ENCODE measurements around the gene SLC6A18.

SLC6A18 gene

DNA sequence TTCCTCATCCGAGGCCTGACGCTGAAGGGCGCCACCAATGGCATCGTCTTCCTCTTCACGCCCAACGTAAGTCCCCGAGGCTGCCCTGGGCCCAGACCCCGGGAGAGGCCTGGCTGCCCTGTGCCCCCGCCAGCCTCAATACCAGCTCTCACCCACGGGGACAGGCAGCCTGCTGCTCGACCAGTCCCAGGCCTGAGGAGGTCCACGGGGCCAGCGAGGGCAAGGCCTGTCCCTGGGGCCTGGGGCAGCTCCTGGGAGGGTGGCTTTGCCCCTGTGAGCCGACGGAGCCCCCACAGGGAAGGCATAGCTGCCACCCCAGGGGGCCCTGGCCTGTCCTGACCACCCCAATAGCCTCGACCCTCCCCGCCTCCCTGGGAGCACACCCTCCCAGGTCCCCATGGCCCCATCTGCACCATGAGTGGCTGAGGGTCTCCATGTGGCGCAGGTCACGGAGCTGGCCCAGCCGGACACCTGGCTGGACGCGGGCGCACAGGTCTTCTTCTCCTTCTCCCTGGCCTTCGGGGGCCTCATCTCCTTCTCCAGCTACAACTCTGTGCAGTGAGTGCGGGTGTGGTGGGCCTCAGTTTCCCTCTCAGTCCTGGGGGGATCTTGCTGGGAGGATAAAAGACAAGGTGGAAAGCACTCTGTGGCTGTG is 11.5 kb upstream of the SLC6A18 start:
- Histone ChIP-seq H3K27ac (no peak overlapping the region), H3K4me3 (ENCODE audit: low read depth, low read length) (no peak overlapping the region), H3K36me3 (replicated peaks) (no peaks in the 10 kb centered on the region), H3K27me3 (replicated peaks) (peaks cover 2% of the 10 kb centered on the region)
- in situ Hi-C loops (cut with HindIII; ENCODE audit: low pct_ligation_motif_present, low sequenced_read_pairs): loop anchor here (25.0 kb wide), 1 partner anchor 99 kb away; no protein-coding TSS in a partner anchor
- TF ChIP-seq, protein P1, sequence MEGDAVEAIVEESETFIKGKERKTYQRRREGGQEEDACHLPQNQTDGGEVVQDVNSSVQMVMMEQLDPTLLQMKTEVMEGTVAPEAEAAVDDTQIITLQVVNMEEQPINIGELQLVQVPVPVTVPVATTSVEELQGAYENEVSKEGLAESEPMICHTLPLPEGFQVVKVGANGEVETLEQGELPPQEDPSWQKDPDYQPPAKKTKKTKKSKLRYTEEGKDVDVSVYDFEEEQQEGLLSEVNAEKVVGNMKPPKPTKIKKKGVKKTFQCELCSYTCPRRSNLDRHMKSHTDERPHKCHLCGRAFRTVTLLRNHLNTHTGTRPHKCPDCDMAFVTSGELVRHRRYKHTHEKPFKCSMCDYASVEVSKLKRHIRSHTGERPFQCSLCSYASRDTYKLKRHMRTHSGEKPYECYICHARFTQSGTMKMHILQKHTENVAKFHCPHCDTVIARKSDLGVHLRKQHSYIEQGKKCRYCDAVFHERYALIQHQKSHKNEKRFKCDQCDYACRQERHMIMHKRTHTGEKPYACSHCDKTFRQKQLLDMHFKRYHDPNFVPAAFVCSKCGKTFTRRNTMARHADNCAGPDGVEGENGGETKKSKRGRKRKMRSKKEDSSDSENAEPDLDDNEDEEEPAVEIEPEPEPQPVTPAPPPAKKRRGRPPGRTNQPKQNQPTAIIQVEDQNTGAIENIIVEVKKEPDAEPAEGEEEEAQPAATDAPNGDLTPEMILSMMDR (IDR thresholded peaks at IDR 0.05; ENCODE audit: low read depth, low read length, missing control alignments): no peak
- no peak for DNase-seq

DNA sequence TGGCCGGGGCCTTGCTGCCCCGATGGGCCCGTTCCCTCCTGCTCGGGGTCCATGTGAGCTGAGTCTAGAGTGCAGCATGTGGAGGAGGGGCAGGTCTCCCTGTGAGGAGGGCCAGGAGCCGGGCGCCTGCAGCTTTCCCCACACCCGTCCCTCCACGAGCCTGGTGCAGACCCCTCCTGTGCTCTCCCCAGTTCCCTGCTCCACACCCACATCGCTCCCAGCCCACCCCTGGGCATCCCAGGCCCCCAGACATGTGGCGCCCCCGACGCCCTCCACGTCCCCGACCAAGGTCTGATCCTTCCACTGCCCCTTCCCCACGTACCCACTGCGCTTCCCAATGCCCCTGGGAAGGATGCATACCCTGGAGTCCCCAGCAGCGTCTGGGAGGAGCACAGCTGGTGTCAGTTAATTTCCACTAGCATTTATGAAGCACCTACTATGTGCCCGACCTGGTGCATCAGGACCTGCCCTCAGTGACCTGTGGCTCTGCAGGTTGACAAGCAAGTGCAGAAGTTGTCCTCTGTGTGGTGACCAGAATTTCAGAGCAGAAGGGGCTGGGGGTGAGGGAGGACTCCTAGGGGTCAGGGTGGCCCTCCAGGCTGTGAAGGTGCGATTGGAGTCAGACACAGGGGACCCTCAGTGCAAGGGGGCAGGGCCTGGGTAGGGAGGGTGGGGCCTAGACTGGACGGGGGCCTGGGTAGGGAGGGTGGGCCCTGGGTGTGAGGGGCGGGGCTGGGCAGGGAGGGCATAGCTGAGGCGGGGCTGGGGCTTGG is 10.8 kb upstream of the SLC6A18 start:
- no peak for DNase-seq
- TF ChIP-seq, protein P1 (IDR thresholded peaks at IDR 0.05; ENCODE audit: low read depth, low read length, missing control alignments): no peak
- H3K27ac ChIP-seq: no peak overlapping the region
- H3K27me3 ChIP-seq (replicated peaks): no peaks in the 10 kb centered on the region
- no peak overlapping the region for H3K4me3 ChIP-seq (ENCODE audit: low read depth, low read length)
- in situ Hi-C loops (cut with HindIII; ENCODE audit: low pct_ligation_motif_present, low sequenced_read_pairs): loop anchor here (25.0 kb wide), 1 partner anchor 98 kb away; no protein-coding TSS in a partner anchor
- no peaks in the 10 kb centered on the region for H3K36me3 ChIP-seq (replicated peaks)

DNA sequence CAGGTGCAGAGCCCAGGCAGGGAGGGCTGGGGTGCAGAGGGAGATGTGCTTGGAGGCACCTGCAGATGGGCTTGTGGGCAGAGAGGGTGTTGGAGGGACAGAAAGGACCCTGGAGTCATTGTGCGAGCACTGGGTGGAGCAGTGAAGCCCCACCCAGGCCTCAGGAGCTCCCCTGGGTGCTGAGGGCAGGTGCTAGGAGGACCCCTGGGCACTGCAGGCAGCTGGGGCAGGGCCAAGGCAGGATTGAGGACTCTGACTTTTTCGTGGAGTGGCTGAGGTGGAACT is 10.3 kb upstream of the SLC6A18 start:
- in situ Hi-C loops (cut with HindIII; ENCODE audit: low pct_ligation_motif_present, low sequenced_read_pairs): loop anchor here (25.0 kb wide), 1 partner anchor 97 kb away; no protein-coding TSS in a partner anchor
- no peak overlapping the region for H3K27ac ChIP-seq
- TF ChIP-seq, protein P1 (IDR thresholded peaks at IDR 0.05; ENCODE audit: low read depth, low read length, missing control alignments): no peak
- no peak overlapping the region for H3K4me3 ChIP-seq (ENCODE audit: low read depth, low read length)
- DNase-seq: no peak
- H3K27me3 ChIP-seq (replicated peaks): no peaks in the 10 kb centered on the region
- H3K36me3 ChIP-seq (replicated peaks): no peaks in the 10 kb centered on the region

DNA sequence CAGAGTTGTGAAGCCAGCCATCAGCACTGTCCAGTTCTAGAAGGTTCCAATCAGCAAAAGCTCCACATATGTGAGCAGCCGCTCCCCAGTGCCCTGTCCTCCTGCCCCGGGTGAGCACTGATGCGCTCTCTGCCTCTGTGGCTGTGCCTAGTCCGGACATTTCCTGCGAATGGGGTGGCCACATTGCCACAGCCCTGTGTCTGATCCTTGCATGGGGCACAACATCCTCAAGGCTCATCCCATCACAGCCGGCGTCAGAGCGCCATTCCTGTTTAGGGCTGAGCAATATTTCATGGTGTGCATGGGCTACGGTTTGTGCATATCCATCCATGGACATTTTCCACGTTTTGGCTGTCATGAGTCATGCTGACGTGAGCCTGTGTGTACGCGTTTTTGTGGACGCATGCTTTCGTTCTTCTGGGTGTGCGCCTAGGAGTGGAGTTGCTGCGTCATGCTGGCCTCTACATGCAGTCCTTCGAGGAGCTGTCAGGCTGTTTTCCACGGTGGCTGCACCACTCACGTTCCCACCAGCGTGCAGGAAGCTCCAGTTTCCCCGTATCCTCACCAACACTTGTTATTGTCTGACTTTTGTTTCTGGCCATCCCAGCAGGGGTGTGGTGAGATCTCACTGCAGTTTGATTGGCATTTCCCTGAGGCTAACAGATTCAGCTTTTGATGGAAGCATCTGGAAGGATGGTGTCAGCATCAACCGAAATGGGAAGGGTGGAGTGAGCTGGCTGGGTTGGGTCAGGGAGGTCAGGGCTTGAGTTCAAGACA is 9.7 kb upstream of the SLC6A18 start:
- H3K36me3 ChIP-seq (replicated peaks): no peaks in the 10 kb centered on the region
- in situ Hi-C loops (cut with HindIII; ENCODE audit: low pct_ligation_motif_present, low sequenced_read_pairs): loop anchor here (25.0 kb wide), 1 partner anchor 97 kb away; no protein-coding TSS in a partner anchor
- no peaks in the 10 kb centered on the region for H3K27me3 ChIP-seq (replicated peaks)
- TF ChIP-seq, protein P1 (IDR thresholded peaks at IDR 0.05; ENCODE audit: low read depth, low read length, missing control alignments): no peak
- no peak overlapping the region for H3K4me3 ChIP-seq (ENCODE audit: low read depth, low read length)
- DNase-seq: no peak
- H3K27ac ChIP-seq: no peak overlapping the region

DNA sequence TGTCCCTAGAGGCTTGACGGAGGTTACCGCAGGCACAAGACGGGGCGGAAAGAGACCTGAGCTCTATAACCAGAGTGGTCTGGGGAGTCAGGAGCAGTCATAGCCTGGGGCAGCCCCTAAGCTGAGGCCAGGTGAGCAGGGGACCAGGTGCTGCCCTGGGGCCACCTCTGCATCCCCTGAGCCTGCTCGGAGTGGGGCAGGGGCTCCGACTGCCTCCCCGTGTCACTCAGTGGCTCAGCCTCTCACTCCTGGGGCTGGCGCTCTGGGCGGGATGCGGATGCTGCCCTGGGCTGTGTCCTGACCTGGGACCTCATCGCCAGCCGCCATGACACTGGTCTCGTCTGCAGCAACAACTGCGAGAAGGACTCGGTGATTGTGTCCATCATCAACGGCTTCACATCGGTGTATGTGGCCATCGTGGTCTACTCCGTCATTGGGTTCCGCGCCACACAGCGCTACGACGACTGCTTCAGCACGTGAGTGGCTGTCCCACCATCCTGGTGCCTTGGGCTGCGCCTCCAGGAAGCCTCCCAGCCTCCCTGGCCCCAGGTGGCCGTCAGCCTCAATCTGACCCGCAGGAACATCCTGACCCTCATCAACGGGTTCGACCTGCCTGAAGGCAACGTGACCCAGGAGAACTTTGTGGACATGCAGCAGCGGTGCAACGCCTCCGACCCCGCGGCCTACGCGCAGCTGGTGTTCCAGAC is 8.8 kb upstream of the SLC6A18 start:
- in situ Hi-C loops (cut with HindIII; ENCODE audit: low pct_ligation_motif_present, low sequenced_read_pairs): loop anchor here (25.0 kb wide), 1 partner anchor 96 kb away; no protein-coding TSS in a partner anchor
- no peaks in the 10 kb centered on the region for H3K27me3 ChIP-seq (replicated peaks)

More for the DNA sequence above, 8.8 kb upstream of the SLC6A18 start:
- TF ChIP-seq, protein P1 (IDR thresholded peaks at IDR 0.05; ENCODE audit: low read depth, low read length, missing control alignments): no peak
- H3K36me3 ChIP-seq (replicated peaks): no peaks in the 10 kb centered on the region
- no peak overlapping the region for H3K4me3 ChIP-seq (ENCODE audit: low read depth, low read length)
- no peak overlapping the region for H3K27ac ChIP-seq
- DNase-seq: no peak

Data from brain microvascular endothelial cell (primary cell).